ENCODE measurements around the gene TUBB3. TPM values are rescaled to one million over a fixed set of nuclear protein-coding genes. Genes with fewer than 3 reads are reported as not detected.

TUBB3 gene
- total RNA-seq, 1 experiment from 2014 or later = 79.6 TPM

DNA sequence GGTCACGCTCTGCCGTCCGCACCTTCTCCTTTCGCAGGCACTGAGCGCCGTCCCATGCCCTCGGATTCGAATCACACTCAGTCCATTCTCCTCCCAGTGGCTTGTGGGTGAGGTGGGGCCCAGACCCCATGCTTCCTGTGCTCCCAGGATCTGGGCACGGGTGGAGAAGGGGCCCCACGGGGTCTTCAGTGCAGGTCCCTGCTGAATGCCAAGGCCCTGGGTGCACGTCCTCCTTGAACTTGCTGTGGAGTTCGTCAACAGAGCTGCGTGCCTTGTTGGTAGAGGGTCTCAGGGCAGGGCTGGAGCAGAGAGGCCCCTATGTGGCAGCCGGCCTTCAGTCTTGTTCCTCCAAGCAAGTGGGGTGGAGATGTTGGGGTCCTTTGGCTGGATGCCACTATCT, 11.8 kb upstream of the TUBB3 start:
- ChIA-PET POLR2A (ENCODE audit: unreplicated experiment) (no interaction called here), CTCF (no interaction called here)
- H3K9me3 ChIP-seq (ENCODE audit: insufficient read depth, low read depth) = no peaks in the 10 kb centered on the region
- peaks cover 25% of the 10 kb centered on the region; the same call in 1 of the 2 replicates for H3F3A ChIP-seq (ENCODE audit: insufficient read depth, low read depth)
- H3K4me3 ChIP-seq = no peak overlapping the region
- no peaks in the 10 kb centered on the region for H3K9me2 ChIP-seq (ENCODE audit: insufficient read depth)
- H3K36me3 ChIP-seq (ENCODE audit: low read depth) = peaks cover 6% of the 10 kb centered on the region; the same call in 1 of the 2 replicates
- no peak for DNase-seq
- no peaks in the 10 kb centered on the region for H3K27me3 ChIP-seq (ENCODE audit: insufficient read depth, low read depth)
- BruUV-seq (replicated peaks) = no TSS peak
- no peaks in the 10 kb centered on the region for H3K79me2 ChIP-seq (ENCODE audit: low read depth)
- H3K4me1 ChIP-seq (replicated peaks; ENCODE audit: insufficient read depth) = no peaks in the 10 kb centered on the region
- no peaks in the 10 kb centered on the region; the same call in 1 of the 2 replicates for H4K20me1 ChIP-seq (ENCODE audit: insufficient read depth)
- intact Hi-C loops (cut with micrococcal nuclease; ENCODE audit: unreplicated experiment) = no loop called here
- no peak overlapping the region for H3K27ac ChIP-seq
- TF ChIP-seq, protein P1, sequence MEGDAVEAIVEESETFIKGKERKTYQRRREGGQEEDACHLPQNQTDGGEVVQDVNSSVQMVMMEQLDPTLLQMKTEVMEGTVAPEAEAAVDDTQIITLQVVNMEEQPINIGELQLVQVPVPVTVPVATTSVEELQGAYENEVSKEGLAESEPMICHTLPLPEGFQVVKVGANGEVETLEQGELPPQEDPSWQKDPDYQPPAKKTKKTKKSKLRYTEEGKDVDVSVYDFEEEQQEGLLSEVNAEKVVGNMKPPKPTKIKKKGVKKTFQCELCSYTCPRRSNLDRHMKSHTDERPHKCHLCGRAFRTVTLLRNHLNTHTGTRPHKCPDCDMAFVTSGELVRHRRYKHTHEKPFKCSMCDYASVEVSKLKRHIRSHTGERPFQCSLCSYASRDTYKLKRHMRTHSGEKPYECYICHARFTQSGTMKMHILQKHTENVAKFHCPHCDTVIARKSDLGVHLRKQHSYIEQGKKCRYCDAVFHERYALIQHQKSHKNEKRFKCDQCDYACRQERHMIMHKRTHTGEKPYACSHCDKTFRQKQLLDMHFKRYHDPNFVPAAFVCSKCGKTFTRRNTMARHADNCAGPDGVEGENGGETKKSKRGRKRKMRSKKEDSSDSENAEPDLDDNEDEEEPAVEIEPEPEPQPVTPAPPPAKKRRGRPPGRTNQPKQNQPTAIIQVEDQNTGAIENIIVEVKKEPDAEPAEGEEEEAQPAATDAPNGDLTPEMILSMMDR (conservative IDR thresholded peaks at IDR 0.05) = no peak
- TF ChIP-seq EZH2 (IDR thresholded peaks at IDR 0.05; ENCODE audit: low read depth) = no peak
- no peak overlapping the region for H2AFZ ChIP-seq
- H3K4me2 ChIP-seq = no peak overlapping the region

DNA sequence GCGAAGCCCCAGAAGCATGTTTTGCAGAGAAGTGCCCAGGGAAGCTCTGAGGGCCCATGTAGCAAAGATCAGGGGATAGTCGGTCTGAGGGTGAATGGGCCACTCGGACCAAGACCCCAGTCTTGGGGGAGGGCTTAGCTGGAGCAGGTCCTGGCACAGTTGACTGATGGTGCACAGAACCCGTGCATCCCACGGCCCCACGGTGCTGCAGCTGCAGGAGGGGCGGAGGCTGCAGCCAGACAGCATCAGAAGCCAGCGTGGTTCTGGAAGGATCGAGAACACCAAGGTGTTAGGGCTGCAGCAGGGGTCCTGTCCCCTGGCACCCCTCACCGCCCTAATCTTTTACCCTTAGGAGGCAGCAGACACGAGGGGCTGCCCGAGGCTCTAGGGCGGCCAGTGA, 11.0 kb upstream of the TUBB3 start:
- ChIA-PET POLR2A (ENCODE audit: unreplicated experiment) (no interaction called here), CTCF (no interaction called here)
- peaks cover 27% of the 10 kb centered on the region; the same call in 1 of the 2 replicates for H3F3A ChIP-seq (ENCODE audit: insufficient read depth, low read depth)
- peaks cover 2% of the 10 kb centered on the region for H3K4me1 ChIP-seq (replicated peaks; ENCODE audit: insufficient read depth)
- no peaks in the 10 kb centered on the region for H3K9me2 ChIP-seq (ENCODE audit: insufficient read depth)
- no peak overlapping the region for H2AFZ ChIP-seq
- no peaks in the 10 kb centered on the region for H3K9me3 ChIP-seq (ENCODE audit: insufficient read depth, low read depth)
- no peak overlapping the region for H3K4me2 ChIP-seq
- no peaks in the 10 kb centered on the region for H3K79me2 ChIP-seq (ENCODE audit: low read depth)
- no peaks in the 10 kb centered on the region for H3K27me3 ChIP-seq (ENCODE audit: insufficient read depth, low read depth)
- DNase-seq = no peak
- no TSS peak for BruUV-seq (replicated peaks)
- no peaks in the 10 kb centered on the region; the same call in 1 of the 2 replicates for H4K20me1 ChIP-seq (ENCODE audit: insufficient read depth)
- TF ChIP-seq EZH2 (IDR thresholded peaks at IDR 0.05; ENCODE audit: low read depth) = no peak
- TF ChIP-seq, protein P1 (conservative IDR thresholded peaks at IDR 0.05) = no peak
- intact Hi-C loops (cut with micrococcal nuclease; ENCODE audit: unreplicated experiment) = no loop called here
- peaks cover 6% of the 10 kb centered on the region; the same call in 1 of the 2 replicates for H3K36me3 ChIP-seq (ENCODE audit: low read depth)
- H3K4me3 ChIP-seq = no peak overlapping the region
- no peak overlapping the region for H3K27ac ChIP-seq

DNA sequence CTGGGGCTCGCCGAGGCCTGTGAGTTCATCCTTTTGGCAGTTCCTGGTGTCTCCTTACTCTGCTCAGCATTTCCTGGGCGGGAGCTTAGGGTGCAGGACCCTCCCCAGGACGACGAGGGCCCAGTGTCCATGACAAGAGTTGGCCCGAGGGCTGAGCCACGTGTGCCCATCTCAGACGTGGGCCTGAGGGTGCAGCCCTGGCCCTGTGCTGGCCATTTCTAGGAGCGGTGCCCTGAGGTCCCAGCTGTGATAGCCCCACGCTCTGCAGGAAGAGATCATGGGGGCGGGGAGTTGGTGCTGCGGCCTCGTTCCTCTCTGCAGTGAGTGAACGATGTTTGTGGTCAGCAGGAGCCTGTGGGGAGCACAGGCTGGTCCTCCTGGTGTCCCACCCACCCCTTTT, 10.5 kb upstream of the TUBB3 start:
- no peaks in the 10 kb centered on the region; the same call in 1 of the 2 replicates for H4K20me1 ChIP-seq (ENCODE audit: insufficient read depth)
- H3F3A ChIP-seq (ENCODE audit: insufficient read depth, low read depth) = peaks cover 32% of the 10 kb centered on the region; the same call in 1 of the 2 replicates
- H3K27me3 ChIP-seq (ENCODE audit: insufficient read depth, low read depth) = no peaks in the 10 kb centered on the region
- H3K4me3 ChIP-seq = no peak overlapping the region
- DNase-seq = no peak
- H3K36me3 ChIP-seq (ENCODE audit: low read depth) = peaks cover 6% of the 10 kb centered on the region; the same call in 1 of the 2 replicates
- ChIA-PET POLR2A (ENCODE audit: unreplicated experiment) (no interaction called here), CTCF (no interaction called here)
- H3K27ac ChIP-seq = no peak overlapping the region
- no TSS peak for BruUV-seq (replicated peaks)
- H3K9me2 ChIP-seq (ENCODE audit: insufficient read depth) = no peaks in the 10 kb centered on the region
- H3K79me2 ChIP-seq (ENCODE audit: low read depth) = no peaks in the 10 kb centered on the region
- H3K4me2 ChIP-seq = no peak overlapping the region
- H3K4me1 ChIP-seq (replicated peaks; ENCODE audit: insufficient read depth) = peaks cover 7% of the 10 kb centered on the region
- no peak for TF ChIP-seq EZH2 (IDR thresholded peaks at IDR 0.05; ENCODE audit: low read depth)
- TF ChIP-seq, protein P1 (conservative IDR thresholded peaks at IDR 0.05) = no peak
- intact Hi-C loops (cut with micrococcal nuclease; ENCODE audit: unreplicated experiment) = no loop called here
- no peaks in the 10 kb centered on the region for H3K9me3 ChIP-seq (ENCODE audit: insufficient read depth, low read depth)
- no peak overlapping the region for H2AFZ ChIP-seq

Measured in PC-9 (cell line).